ENCODE data around the gene CDADC1. TPM values are rescaled to one million over a fixed set of nuclear protein-coding genes. Genes with fewer than 3 reads are reported as not detected.

Gene CDADC1
- total and polyA plus RNA-seq, 2 of the 13 experiments (the other 11 are each of a cell fraction or from before 2014, with no cell fraction given) = 2.4 to 9.0 TPM

DNA sequence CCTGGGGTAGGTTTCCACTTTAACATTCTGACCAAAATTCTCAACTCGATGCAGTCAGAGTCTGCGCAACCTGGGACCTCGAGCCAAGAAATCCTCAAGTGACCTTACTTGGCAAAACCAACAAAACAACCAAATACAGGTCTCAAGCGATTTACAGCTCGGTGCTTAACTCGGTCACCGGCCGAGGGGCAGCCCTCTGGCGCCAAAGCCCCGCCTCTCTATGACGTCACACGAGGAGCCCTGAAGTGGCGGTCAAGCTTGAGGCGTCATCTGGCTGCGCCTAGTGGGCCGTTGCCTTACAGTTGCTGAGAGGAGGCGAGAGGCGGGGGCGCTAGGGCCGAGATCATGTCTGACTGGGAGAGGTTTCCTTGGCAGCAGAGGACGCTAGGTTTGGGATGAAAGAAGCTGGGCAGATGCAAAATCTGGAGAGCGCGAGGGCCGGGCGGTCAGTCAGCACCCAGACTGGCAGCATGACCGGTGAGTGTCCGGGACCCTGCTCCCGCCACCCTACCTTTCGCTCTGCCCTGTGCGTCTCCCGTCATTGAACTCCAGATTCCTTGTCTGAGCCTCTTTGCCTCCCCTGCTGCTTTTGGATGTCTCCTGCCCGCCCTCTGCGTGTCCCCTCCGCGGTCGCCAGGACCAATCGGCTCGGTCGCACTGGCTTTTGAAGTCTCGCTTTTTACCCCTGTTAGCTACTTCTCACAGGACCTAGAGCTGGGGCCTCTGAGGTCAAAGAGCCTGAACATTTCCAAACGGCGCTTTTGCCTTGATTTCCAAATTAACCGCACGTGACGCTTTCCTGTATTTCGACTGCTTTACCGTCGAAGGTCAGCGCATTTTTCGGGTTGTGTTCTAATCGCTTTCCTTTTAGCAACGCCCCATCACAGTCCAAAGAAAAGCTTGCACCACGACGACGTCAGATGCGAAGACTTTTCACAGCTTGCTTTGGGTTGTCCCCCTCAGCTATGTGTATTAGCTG lies at the start of gene CDADC1 (continued):
- TF ChIP-seq, protein P1, sequence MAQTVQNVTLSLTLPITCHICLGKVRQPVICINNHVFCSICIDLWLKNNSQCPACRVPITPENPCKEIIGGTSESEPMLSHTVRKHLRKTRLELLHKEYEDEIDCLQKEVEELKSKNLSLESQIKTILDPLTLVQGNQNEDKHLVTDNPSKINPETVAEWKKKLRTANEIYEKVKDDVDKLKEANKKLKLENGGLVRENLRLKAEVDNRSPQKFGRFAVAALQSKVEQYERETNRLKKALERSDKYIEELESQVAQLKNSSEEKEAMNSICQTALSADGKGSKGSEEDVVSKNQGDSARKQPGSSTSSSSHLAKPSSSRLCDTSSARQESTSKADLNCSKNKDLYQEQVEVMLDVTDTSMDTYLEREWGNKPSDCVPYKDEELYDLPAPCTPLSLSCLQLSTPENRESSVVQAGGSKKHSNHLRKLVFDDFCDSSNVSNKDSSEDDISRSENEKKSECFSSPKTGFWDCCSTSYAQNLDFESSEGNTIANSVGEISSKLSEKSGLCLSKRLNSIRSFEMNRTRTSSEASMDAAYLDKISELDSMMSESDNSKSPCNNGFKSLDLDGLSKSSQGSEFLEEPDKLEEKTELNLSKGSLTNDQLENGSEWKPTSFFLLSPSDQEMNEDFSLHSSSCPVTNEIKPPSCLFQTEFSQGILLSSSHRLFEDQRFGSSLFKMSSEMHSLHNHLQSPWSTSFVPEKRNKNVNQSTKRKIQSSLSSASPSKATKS (CRISPR knock-in tag; IDR thresholded peaks at IDR 0.05) = no peak
- TF ChIP-seq ZNF317 (CRISPR knock-in tag; IDR thresholded peaks at IDR 0.05) = 0 out of 2 replicates have a peak, but pooled peaks have one; percentile 38
- TF ChIP-seq RCOR2 (CRISPR knock-in tag; IDR thresholded peaks at IDR 0.05) = no peak
- TF ChIP-seq ZFAT (CRISPR knock-in tag; conservative IDR thresholded peaks at IDR 0.05) = no peak
- TF ChIP-seq ZNF75D (CRISPR knock-in tag; IDR thresholded peaks at IDR 0.05; ENCODE audit: borderline replicate concordance) = no peak
- TF ChIP-seq, protein P2, sequence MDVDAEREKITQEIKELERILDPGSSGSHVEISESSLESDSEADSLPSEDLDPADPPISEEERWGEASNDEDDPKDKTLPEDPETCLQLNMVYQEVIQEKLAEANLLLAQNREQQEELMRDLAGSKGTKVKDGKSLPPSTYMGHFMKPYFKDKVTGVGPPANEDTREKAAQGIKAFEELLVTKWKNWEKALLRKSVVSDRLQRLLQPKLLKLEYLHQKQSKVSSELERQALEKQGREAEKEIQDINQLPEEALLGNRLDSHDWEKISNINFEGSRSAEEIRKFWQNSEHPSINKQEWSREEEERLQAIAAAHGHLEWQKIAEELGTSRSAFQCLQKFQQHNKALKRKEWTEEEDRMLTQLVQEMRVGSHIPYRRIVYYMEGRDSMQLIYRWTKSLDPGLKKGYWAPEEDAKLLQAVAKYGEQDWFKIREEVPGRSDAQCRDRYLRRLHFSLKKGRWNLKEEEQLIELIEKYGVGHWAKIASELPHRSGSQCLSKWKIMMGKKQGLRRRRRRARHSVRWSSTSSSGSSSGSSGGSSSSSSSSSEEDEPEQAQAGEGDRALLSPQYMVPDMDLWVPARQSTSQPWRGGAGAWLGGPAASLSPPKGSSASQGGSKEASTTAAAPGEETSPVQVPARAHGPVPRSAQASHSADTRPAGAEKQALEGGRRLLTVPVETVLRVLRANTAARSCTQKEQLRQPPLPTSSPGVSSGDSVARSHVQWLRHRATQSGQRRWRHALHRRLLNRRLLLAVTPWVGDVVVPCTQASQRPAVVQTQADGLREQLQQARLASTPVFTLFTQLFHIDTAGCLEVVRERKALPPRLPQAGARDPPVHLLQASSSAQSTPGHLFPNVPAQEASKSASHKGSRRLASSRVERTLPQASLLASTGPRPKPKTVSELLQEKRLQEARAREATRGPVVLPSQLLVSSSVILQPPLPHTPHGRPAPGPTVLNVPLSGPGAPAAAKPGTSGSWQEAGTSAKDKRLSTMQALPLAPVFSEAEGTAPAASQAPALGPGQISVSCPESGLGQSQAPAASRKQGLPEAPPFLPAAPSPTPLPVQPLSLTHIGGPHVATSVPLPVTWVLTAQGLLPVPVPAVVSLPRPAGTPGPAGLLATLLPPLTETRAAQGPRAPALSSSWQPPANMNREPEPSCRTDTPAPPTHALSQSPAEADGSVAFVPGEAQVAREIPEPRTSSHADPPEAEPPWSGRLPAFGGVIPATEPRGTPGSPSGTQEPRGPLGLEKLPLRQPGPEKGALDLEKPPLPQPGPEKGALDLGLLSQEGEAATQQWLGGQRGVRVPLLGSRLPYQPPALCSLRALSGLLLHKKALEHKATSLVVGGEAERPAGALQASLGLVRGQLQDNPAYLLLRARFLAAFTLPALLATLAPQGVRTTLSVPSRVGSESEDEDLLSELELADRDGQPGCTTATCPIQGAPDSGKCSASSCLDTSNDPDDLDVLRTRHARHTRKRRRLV (CRISPR knock-in tag; IDR thresholded peaks at IDR 0.05) = no peak
- 0 out of 2 replicates have a peak, but pooled peaks have one; percentile 59 for TF ChIP-seq SMYD3 (CRISPR knock-in tag; IDR thresholded peaks at IDR 0.05)
- no peak for TF ChIP-seq ZFP41 (CRISPR knock-in tag; IDR thresholded peaks at IDR 0.05; ENCODE audit: borderline replicate concordance)
- TF ChIP-seq NFE2L2 (IDR thresholded peaks at IDR 0.05; ENCODE audit: low read length) = no peak
- peak; percentile 91 for TF ChIP-seq IRF2 (CRISPR knock-in tag; IDR thresholded peaks at IDR 0.05)
- TF ChIP-seq ZSCAN25 (CRISPR knock-in tag; IDR thresholded peaks at IDR 0.05) = 0 out of 2 replicates have a peak, but pooled peaks have one; percentile 43
- TF ChIP-seq, protein P3, sequence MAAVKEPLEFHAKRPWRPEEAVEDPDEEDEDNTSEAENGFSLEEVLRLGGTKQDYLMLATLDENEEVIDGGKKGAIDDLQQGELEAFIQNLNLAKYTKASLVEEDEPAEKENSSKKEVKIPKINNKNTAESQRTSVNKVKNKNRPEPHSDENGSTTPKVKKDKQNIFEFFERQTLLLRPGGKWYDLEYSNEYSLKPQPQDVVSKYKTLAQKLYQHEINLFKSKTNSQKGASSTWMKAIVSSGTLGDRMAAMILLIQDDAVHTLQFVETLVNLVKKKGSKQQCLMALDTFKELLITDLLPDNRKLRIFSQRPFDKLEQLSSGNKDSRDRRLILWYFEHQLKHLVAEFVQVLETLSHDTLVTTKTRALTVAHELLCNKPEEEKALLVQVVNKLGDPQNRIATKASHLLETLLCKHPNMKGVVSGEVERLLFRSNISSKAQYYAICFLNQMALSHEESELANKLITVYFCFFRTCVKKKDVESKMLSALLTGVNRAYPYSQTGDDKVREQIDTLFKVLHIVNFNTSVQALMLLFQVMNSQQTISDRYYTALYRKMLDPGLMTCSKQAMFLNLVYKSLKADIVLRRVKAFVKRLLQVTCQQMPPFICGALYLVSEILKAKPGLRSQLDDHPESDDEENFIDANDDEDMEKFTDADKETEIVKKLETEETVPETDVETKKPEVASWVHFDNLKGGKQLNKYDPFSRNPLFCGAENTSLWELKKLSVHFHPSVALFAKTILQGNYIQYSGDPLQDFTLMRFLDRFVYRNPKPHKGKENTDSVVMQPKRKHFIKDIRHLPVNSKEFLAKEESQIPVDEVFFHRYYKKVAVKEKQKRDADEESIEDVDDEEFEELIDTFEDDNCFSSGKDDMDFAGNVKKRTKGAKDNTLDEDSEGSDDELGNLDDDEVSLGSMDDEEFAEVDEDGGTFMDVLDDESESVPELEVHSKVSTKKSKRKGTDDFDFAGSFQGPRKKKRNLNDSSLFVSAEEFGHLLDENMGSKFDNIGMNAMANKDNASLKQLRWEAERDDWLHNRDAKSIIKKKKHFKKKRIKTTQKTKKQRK (IDR thresholded peaks at IDR 0.05; ENCODE audit: low read length) = no peak
- TF ChIP-seq NFYB (CRISPR knock-in tag; IDR thresholded peaks at IDR 0.05) = peak; percentile 52
- no peak for TF ChIP-seq KLF9 (CRISPR knock-in tag; IDR thresholded peaks at IDR 0.05; ENCODE audit: low read depth)
- TF ChIP-seq ELF1 (CRISPR knock-in tag; IDR thresholded peaks at IDR 0.05) = peak; percentile 56; the same call in 1 of the 2 replicates
- no peak for TF ChIP-seq TRIM24 (CRISPR knock-in tag; IDR thresholded peaks at IDR 0.05)
- TF ChIP-seq TEAD2 (CRISPR knock-in tag; IDR thresholded peaks at IDR 0.05) = no peak
- no peak for TF ChIP-seq ZNF749 (CRISPR knock-in tag; IDR thresholded peaks at IDR 0.05; ENCODE audit: borderline replicate concordance)
- TF ChIP-seq CREB1 (IDR thresholded peaks at IDR 0.05) = peak; percentile 100
- peak; percentile 99 for TF ChIP-seq CREB1 (CRISPR knock-in tag; IDR thresholded peaks at IDR 0.05)

Measured in HepG2 (cell line).